Left colon (tissue), 2 donors: ENCODE measurements around the gene IL13. TPM values are rescaled to one million over a fixed set of nuclear protein-coding genes. Genes with fewer than 3 reads are reported as not detected.

ENCODE experiments used
- ATAC-seq: fragments of 200-7000 bp; cut with Tn5 transposase; one replicate; pipeline ENCODE4 v1.9.1; 2020; ENCODE audit warnings: mild to moderate bottlenecking, moderate library complexity
- DNase-seq, 2 donors: peaks; one replicate each; pipeline ENCODE4 v3.0.0-alpha.2; 2020
- intact Hi-C, 2 donors: fragments of 100-400 bp; cut with DNase I in 1 of 2; cut with micrococcal nuclease in 1 of 2; formaldehyde crosslinking; loops; one replicate each; pipeline versions ENCODE4 v1.11.2 to v1.14.0; 2022; cut with DNase I, micrococcal nuclease
- total RNA-seq, 2 donors: library from RNA; stranded (reverse); fragmentation: NEBNext Ultra II Directional; extraction: Animal tissue kit (Norgen Biotek cat#: 25700); gene quantifications; one replicate each; pipeline ENCODE4 v1.2.1, GENCODE V29; 2021
- donor health status: DM: no; HTN: no; CAD: no.
- donor health status: DM: yes; HTN: yes; CAD: no.

IL13 gene
- total RNA-seq, 2 donors from 2014 or later: not detected

GRCh38 chr5:132653716-132654115 lies 4.3 kb upstream of the IL13 start:
- ATAC-seq (no peak), DNase-seq (no peak)

DNA sequence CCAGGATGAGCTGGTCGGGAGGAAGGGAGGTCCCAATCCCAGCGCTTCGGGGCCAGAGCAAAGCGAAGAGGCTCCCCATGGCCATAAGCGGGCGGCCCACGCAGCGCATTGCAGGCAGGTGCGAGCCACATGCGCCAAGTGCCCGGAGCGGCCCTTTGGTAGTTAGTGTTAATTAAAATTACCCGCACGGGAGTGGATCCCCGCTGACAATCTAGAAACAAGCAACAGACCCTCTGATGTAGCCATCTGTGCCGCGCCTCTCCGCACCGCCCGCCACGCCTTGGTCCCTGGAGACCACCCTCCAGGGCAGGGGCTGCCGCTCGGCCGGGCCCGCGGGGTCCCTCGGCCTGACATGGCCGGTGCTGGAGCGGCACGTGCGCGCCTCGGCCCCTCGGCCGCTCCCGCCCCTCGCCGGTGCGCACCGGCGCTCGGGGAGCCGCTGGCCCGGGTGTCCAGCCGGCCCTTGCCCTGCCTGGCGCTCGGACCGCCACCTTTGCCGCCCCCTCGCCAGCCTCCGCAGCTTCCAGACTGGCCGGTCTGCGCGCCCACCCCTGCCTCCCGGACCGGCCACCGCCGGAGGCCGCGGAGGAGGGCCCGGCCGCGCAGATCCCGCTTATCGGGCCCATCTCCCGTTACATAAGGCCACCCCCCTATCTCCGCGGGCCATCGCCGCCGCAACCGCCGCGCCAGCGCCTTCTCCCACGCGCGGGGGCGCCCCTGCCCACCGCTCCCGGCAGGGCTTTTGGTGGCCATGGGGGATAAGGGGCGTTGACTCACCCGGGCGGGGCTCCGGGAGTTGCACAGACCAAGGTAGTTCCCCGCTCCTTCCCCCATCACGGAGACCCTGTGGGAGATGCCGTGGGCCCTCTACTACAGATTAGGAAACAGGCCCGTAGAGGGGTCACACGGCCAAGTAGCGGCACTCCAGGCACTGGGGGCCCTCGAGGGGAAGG lies 1.9 kb upstream of the IL13 start:
- ATAC-seq: no peak
- no peak for DNase-seq
- intact Hi-C loops: no loop called here

More at GRCh38 chr5:132653716-132654115, 4.3 kb upstream of the IL13 start:
- intact Hi-C loops: no loop called here

- DNase-seq (no peak), ATAC-seq (no peak)
- intact Hi-C loops: no loop called here
Observed at GRCh38 chr5:132656774-132657355, 1.1 kb upstream of the IL13 start.

DNA sequence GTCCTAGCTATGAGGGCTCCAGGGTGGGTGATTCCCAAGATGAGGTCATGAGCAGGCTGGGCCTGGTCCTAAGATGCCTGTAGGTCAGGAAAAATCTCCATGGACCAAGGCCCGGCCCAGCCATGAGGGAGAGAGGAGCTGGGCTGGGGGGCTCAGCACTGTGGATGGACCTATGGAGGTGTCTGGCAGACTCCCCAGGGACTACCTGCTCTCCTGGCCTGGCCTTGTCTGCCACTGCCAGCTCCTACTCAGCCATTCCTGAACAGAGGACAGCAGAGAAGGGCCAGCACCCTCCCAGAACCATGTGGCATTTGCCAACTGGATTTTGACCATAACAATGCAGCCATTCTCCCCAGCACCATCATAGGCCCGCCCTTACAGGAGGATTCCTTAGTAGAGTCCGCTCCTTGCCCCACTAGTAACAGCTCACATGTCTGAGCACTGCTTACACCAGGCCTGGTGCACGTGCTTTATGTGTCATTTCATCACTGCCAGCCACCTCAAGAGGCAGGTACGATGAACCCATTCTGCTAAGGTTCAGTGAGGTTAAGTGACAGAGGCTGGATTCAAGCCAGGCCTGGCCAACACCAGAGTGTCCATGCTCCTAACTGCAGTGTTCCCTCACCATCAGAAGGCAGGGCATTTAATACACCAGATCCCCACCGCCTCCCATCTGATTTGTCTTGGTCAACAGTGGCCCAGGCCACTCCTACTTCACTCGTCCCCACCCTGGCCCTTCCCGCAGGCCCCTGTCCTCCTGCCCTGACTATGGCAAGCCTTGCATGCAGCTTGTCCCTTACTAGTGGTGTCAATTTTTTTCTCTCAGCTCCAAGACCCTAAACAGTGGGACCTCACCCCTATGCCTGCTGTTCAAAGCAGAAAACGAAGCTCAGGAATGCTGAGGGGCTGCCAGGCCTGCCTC lies 669 bp downstream of the IL13 start:
- ATAC-seq: no peak
- intact Hi-C loops: no loop called here
- no peak for DNase-seq

DNA sequence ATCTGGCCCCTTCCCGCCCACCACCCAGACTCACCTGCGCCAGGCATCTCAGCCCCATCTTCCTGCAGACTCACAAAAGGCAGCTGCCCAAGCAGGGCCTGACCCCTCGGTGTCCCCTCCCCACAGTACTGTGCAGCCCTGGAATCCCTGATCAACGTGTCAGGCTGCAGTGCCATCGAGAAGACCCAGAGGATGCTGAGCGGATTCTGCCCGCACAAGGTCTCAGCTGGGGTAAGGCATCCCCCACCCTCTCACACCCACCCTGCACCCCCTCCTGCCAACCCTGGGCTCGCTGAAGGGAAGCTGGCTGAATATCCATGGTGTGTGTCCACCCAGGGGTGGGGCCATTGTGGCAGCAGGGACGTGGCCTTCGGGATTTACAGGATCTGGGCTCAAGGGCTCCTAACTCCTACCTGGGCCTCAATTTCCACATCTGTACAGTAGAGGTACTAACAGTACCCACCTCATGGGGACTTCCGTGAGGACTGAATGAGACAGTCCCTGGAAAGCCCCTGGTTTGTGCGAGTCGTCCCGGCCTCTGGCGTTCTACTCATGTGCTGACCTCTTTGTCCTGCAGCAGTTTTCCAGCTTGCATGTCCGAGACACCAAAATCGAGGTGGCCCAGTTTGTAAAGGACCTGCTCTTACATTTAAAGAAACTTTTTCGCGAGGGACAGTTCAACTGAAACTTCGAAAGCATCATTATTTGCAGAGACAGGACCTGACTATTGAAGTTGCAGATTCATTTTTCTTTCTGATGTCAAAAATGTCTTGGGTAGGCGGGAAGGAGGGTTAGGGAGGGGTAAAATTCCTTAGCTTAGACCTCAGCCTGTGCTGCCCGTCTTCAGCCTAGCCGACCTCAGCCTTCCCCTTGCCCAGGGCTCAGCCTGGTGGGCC lies 1.9 kb downstream of the IL13 start:
- DNase-seq (no peak), ATAC-seq (no peak)
- intact Hi-C loops: no loop called here

DNA sequence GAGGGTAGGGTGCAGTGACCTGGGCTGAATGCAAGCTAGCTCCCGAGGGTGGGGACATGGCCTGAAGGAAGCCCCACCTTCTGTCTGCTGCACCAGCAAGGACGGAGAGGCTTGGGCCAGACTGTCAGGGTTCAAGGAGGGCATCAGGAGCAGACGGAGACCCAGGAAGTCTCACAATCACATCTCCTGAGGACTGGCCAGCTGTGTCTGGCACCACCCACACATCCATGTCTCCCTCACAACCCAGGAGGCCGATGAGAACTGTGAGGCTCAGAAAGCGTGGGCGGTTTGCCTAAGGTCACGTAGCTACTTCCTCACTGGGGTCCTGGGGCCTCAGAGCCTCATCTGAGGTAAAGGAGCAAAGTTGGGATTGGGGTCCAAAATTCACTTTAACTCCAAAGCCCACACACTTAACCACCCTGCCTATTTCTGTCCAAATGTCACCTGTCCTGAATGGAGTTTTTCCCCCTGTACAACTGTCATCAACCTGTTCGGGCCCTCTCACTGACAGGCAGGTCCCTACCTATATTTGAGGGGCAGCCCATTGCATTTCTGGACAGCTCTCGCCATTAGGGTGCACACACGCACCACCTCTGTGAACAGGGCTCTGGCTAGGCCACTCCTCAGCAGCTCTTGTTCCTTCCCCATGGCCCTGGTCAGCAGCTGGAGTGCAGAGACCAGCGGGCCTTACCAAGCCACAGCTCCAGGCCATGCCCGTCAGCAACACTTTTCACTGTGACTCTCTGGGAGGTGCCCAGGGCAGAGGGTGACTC lies 3.4 kb downstream of the IL13 start:
- intact Hi-C loops: no loop called here
- DNase-seq: no peak
- no peak for ATAC-seq

- DNase-seq: no peak
- intact Hi-C loops: no loop called here
- no peak for ATAC-seq
Observed at GRCh38 chr5:132662004-132662401, 4.0 kb downstream of the IL13 start.

- intact Hi-C loops: no loop called here
- DNase-seq (no peak), ATAC-seq (peak; percentile 51)
Observed at GRCh38 chr5:132662925-132663770, 5.2 kb downstream of the IL13 start.

DNA sequence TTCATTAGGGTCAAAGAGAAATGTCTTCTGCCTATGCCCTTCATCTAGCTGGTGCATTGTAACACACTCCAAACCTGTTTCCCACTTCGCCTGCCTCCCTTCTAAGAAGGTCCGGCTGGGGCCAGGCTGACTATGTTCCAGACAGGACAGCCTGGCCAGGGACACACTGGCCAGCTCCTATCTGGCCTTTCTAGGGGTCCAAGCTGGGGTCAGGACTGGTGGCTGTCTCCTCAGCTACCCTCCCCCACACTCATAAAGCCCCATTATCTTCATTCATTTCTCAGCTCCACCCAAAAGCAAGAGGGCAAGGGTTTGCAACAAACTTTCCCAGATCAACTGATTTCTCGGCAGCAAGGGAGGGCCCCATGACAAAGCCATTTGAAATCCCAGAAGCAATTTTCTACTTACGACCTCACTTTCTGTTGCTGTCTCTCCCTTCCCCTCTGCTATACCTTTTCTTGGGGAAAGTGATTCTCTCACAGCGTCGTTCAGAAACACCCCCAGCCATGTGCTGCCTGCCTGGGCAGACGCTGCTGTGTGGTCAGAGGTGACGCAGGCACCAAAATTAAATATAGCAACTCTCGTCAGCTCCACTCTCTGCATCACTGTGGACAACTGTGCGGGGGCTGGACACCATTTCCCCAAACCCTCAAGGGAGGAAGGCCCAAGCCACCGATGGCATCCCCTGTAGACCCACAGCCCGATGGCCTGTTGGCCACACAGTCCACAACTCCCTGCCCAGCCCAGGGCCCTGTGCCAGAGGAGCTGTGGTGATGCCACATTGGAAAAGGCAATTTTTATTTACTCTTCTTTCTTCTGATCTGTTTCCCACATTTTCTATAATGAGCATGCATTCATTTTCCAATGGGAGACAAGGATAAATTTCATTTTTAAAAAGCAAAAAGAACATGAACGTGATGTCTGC lies 6.1 kb downstream of the IL13 start:
- DNase-seq (no peak), ATAC-seq (peak; percentile 46)
- intact Hi-C loops: no loop called here

DNA sequence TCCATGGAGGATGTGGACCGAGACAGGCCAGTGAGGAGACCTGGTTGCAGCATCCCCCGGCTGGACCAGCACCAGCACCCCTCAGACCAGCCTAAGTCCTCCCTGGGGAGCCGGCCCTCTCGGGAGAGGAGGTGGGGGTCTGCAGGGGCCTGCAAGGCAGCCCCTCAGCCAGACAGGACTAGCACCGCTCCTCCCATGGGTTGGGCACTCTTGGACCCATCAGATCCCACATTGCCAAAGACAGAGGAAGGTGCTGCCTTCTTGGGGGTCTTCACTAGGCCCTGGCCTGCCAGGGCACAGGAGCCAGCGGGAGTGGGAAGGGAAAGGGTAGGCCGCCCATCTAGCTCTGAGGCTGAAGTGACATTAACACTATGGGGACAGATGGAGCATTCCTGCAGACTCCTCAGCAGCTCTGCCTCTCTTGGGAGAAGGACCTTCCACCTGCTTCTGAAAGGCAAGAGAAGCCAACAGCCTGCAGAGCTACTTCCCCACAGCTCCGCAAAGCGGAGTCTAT lies 6.8 kb downstream of the IL13 start:
- ATAC-seq (no peak), DNase-seq (no peak)
- intact Hi-C loops: no loop called here

DNA sequence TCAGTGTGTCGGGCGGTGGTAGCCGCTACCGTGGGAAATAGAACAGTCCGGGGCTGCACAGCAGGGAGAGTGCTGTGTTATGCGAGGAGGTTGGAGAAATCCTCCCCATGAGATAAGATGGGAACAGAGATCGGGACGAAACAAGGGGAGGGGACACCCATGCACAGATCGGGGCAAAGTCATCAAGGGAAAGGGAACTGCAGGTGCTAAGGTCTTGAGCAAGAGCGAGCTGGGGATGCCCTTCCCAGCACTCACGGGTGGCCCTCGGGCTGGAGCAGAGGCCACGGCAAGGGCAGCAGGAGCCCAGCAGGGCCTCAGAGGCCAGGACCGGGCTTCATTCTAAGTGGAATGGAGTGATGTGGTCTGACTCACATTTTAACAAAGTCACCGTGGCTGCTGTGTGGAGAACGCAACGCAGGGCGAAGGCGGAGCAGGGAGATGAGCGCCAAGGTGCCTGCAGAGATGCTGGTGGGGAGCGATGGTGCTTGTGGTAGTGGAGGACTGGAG lies 7.7 kb downstream of the IL13 start:
- ATAC-seq (no peak), DNase-seq (no peak)
- intact Hi-C loops: no loop called here

DNA sequence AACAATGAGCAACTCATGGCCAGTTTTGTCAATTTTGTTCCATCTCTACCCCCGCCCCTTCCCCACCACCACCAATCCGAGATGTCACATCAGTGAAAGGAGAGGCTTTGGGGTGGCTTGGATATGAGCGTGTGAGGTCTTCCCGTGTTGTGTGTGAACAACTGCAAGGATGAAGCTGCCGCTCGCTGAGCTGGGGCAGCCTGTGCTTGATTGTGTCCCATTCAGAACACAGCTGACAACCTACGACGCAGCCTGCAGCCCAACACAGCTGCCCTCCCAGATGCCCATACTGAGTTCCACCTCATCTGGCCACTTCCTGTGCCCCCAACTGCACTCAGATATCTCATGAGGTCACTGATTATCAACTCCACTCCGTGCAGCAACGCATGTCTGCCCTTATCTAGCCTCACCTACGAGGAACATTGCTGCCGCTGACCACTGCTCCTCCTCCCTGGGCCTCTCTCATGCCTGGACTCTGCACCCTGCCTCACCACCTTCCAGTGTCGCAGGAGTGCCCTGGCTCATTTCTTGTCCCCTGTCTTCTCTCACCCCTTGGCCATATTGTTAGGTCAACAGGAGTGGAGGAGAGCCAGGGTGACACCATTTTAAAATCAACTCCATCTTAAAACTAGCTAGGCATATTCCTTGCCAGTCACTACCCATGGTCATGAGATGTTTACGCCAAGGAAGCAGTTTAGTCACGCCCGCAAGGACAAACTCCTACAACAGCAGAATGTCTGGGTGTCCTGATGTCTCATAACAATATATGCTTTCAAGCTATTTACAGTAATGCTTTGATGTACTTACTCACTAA lies 8.5 kb downstream of the IL13 start:
- intact Hi-C loops: no loop called here
- DNase-seq (no peak), ATAC-seq (no peak)

GRCh38 chr5:132667309-132667708 lies 9.3 kb downstream of the IL13 start:
- DNase-seq (no peak), ATAC-seq (no peak)
- intact Hi-C loops: no loop called here
